Gastrocnemius medialis (tissue), 4 donors: ENCODE measurements around the gene GPR152. TPM values are rescaled to one million over a fixed set of nuclear protein-coding genes. Genes with fewer than 3 reads are reported as not detected.
"Not testable (repeated sequence)": the region's sequence is repeated elsewhere in the genome, so short reads cannot be mapped to it uniquely, and the experiment has no call there.

Source experiments
- ATAC-seq, 2 donors: fragments of 150-250 bp; one replicate each; pipeline ENCODE4 v1.9.1; 2016
- DNase-seq, 2 donors: peaks; one replicate each; pipeline ENCODE4 v3.0.0-alpha.2; 2019
- H3K27ac ChIP-seq, 4 donors: fragments of 200-600 bp; sonication (generic); 1 replicate in 1 of 4; 2 replicates in 3 of 4; pipeline ENCODE4 v1.5.1; 2016 to 2018; ENCODE audit warnings: mild to moderate bottlenecking in 2 of 4, moderate library complexity in 1 of 4
- H3K27me3 ChIP-seq, 3 donors: fragments of 200-600 bp; sonication (generic) in 2 of 3; 1 replicate in 1 of 3; 2 replicates in 2 of 3; pipeline versions ENCODE4 v1.5.1 to v1.6.0; 2016 to 2019; ENCODE audit warnings: mild to moderate bottlenecking in 1 of 3, moderate library complexity in 1 of 3
- H3K36me3 ChIP-seq, 2 donors: fragments of 200-600 bp; sonication (generic) in 1 of 2; one replicate each; pipeline ENCODE4 v1.5.1; 2017 to 2018
- H3K4me1 ChIP-seq, 2 donors: fragments of 200-600 bp; sonication (generic) in 1 of 2; one replicate each; pipeline ENCODE4 v1.5.1; 2016 to 2017; ENCODE audit warnings: mild to moderate bottlenecking in 2 of 2
- H3K4me3 ChIP-seq, 4 donors: fragments of 200-600 bp; sonication (generic) in 3 of 4; 1 replicate in 1 of 4; 2 replicates in 3 of 4; pipeline ENCODE4 v1.5.1; 2016 to 2019; ENCODE audit warnings: mild to moderate bottlenecking in 2 of 4
- H3K9me3 ChIP-seq, 3 donors: fragments of 200-600 bp; sonication (generic) in 2 of 3; 1 replicate in 1 of 3; 2 replicates in 2 of 3; pipeline ENCODE4 v1.5.1; 2016 to 2019
- POLR2A ChIP-seq, 2 donors: fragments of 450-650 bp; IDR thresholded peaks; one replicate each; pipeline ENCODE4 v1.6.1; 2017; ENCODE audit warnings: antibody characterized with exemption in 2 of 2, mild to moderate bottlenecking in 2 of 2, moderate library complexity in 2 of 2
- in situ Hi-C, 4 donors: fragments of 200-750 bp; cut with MboI; loops; one replicate each; pipeline versions ENCODE4 v1.15.0 to v1.8.0; 2017; ENCODE audit warnings: low sequenced_read_pairs in 4 of 4
- intact Hi-C: fragments of 100-400 bp; cut with DNase I; formaldehyde crosslinking; loops from one replicate; pipeline ENCODE4 v1.15.1; 2023; ENCODE audit warnings: low total_unique reads
- total RNA-seq, 4 donors: library from RNA; depleted of rRNA; stranded (reverse); fragments of >200 nt; gene quantifications; one replicate each; pipeline versions ENCODE4 v1.1.0 to v1.2.3, GENCODE V29; 2016
- TF ChIP-seq, protein P1 (sequence below), 5 experiments: fragments of 450-650 bp in 3 of 5; fragments of 200-600 bp in 2 of 5; sonication (generic) in 2 of 5; IDR thresholded peaks in 4 of 5; conservative IDR thresholded peaks in 1 of 5; 1 replicate in 4 of 5; 2 replicates in 1 of 5; pipeline ENCODE4 v1.5.1; 2016 to 2019; ENCODE audit warnings: antibody characterized with exemption in 5 of 5, mild to moderate bottlenecking in 3 of 5, moderate library complexity in 3 of 5

Gene GPR152
- total RNA-seq, 4 donors from 2014 or later: not detected

DNA sequence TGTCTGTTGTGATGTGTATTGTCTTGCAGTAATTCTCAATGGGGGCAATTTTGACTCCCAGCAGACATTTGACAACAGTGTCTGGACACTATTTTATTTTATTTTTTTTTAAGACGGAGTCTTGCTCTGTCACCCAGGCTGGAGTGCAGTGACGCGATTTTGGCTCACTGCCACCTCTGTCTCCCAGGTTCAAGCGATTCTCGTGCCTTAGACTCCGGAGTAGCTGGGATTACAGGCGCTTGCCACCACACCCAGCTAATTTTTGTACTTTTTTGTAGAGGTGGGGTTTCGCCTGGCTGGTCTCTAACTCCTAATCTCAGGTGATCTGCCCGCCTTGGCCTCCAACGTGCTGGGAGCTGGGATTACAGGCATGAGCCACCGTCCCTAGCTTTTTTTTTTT is 22.8 kb downstream of the GPR152 start:
- no peak for TF ChIP-seq POLR2A (IDR thresholded peaks at IDR 0.05)
- TF ChIP-seq, protein P1, sequence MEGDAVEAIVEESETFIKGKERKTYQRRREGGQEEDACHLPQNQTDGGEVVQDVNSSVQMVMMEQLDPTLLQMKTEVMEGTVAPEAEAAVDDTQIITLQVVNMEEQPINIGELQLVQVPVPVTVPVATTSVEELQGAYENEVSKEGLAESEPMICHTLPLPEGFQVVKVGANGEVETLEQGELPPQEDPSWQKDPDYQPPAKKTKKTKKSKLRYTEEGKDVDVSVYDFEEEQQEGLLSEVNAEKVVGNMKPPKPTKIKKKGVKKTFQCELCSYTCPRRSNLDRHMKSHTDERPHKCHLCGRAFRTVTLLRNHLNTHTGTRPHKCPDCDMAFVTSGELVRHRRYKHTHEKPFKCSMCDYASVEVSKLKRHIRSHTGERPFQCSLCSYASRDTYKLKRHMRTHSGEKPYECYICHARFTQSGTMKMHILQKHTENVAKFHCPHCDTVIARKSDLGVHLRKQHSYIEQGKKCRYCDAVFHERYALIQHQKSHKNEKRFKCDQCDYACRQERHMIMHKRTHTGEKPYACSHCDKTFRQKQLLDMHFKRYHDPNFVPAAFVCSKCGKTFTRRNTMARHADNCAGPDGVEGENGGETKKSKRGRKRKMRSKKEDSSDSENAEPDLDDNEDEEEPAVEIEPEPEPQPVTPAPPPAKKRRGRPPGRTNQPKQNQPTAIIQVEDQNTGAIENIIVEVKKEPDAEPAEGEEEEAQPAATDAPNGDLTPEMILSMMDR (IDR thresholded peaks at IDR 0.05 in 4 of 5, conservative IDR thresholded peaks at IDR 0.05 in 1 of 5): no peak
- Histone ChIP-seq H3K36me3 (peaks cover 0 to 46% of the 10 kb centered on the region in 2 donors), H3K4me1 (peaks cover 16 to 32% of the 10 kb centered on the region in 2 donors), H3K27ac (peak overlapping the region; percentile 94 to 98 (median 96)), H3K9me3 (no peaks in the 10 kb centered on the region), H3K4me3 (peak overlapping the region; percentile 92 to 100 (median 95)), H3K27me3 (no peaks in the 10 kb centered on the region)
- intact Hi-C loops (loop anchor here (2.0 to 10.0 kb wide), 4 partner anchors 38 to 1375 kb away; partner anchors contain the start of genes GSTP1, SF3B2 and TMEM134), in situ Hi-C loops (no loop called here)
- ATAC-seq: no peak
- DNase-seq: no peak

DNA sequence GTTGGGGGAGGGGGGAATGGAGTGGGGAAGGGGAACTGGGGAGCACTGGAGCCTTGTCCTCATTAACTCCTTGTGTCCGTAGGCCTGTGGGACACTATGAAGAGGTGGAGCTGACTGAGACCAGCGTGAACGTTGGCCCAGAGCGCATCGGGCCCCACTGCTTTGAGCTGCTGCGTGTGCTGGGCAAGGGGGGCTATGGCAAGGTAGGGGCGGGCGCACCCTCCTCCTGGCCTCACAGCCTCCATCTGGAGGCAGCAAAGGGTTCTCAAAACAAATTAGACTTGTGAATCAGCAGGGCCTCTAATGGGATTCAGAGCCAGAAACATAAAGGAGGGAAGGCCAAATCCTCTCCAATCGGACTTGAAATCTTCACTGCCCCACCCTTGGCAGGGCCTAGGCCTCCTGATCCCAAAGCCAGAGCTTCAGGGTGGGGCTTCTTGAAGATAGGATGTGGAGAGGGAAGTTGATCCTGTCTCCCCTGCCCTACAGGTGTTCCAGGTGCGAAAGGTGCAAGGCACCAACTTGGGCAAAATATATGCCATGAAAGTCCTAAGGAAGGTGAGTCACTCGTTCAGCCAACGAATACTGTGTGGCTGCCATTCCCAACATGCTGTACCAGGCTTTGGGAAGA is 23.4 kb downstream of the GPR152 start:
- DNase-seq (no peak), ATAC-seq (no peak)
- in situ Hi-C loops (no loop called here), intact Hi-C loops (loop anchor here (2.0 to 10.0 kb wide), 4 partner anchors 38 to 1374 kb away; partner anchors contain the start of genes GSTP1, SF3B2 and TMEM134)
- Histone ChIP-seq H3K4me1 (peaks cover 16 to 32% of the 10 kb centered on the region in 2 donors), H3K4me3 (peak overlapping the region; percentile 92 to 100 (median 95)), H3K9me3 (no peaks in the 10 kb centered on the region), H3K27ac (peak overlapping the region; percentile 94 to 98 (median 96)), H3K36me3 (peaks cover 0 to 40% of the 10 kb centered on the region in 2 donors), H3K27me3 (no peaks in the 10 kb centered on the region)
- TF ChIP-seq, protein P1 (IDR thresholded peaks at IDR 0.05 in 4 of 5, conservative IDR thresholded peaks at IDR 0.05 in 1 of 5): no peak
- TF ChIP-seq POLR2A (IDR thresholded peaks at IDR 0.05): no peak

DNA sequence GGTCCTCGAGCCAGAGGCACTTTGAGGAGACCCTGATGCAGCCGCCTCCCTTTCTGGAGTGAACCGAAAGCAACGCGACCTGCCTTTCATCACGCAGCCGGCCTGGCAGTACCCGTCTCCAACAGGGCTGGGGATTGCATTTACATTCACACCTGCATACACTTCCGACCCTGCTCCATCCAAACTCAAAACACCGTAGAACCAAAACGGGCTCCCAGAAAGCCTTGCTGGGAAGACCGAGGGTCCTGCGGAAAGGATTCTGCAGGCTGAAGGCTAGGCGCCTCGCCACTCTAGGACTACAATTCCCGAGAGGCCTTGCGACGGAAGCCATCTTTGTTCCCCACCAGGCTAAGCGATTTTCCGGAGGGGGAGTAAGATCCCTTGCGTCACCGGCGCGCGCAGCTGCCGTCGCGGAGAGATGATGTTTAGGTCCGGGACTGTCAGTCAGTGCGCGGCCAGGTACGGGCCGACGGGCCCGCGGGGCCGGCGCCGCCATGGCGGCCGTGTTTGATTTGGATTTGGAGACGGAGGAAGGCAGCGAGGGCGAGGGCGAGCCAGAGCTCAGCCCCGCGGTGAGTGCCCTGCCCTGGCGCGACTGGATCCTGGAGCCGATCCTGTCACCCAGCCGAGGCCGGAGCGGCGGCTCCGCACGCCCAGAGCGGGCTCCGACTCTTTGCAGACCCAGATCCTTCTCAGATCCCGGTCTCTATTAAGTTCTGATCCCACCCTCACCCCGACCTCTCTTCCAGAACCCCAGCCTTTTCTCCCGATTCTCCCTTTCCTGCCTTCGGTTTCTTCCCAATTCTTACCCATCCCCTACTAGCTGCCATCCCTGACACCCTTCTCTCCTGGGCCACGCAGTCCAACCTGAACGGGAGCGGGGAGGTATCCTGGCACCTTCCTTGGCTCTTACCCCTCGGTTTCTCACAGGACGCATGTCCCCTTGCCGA is 24.2 kb downstream of the GPR152 start, which contains the start of gene RPS6KB2:
Gene RPS6KB2 (plus strand): TSS at position 443 of the 950 bp plus-strand sequence. CDS start 52 bp downstream, at position 495.
- Histone ChIP-seq H3K36me3 (peaks cover 0 to 32% of the 10 kb centered on the region in 2 donors), H3K27me3 (no peaks in the 10 kb centered on the region), H3K27ac (peak within 1 kb of the TSS; percentile 94 to 98 (median 96)), H3K9me3 (no peaks in the 10 kb centered on the region), H3K4me3 (peak within 1 kb of the TSS; percentile 92 to 100 (median 95)), H3K4me1 (peaks cover 16 to 32% of the 10 kb centered on the region in 2 donors)
- in situ Hi-C loops (no loop called here), intact Hi-C loops (loop anchor here (2.0 to 10.0 kb wide), 4 partner anchors 39 to 1374 kb away; partner anchors contain the start of genes GSTP1, SF3B2 and TMEM134)
- ATAC-seq (peak; percentile 96 to 99), DNase-seq (peak; percentile 96 to 99)
- peak; percentile 95 to 98 for TF ChIP-seq POLR2A (IDR thresholded peaks at IDR 0.05)
- TF ChIP-seq, protein P1 (IDR thresholded peaks at IDR 0.05 in 4 of 5, conservative IDR thresholded peaks at IDR 0.05 in 1 of 5): no peak

DNA sequence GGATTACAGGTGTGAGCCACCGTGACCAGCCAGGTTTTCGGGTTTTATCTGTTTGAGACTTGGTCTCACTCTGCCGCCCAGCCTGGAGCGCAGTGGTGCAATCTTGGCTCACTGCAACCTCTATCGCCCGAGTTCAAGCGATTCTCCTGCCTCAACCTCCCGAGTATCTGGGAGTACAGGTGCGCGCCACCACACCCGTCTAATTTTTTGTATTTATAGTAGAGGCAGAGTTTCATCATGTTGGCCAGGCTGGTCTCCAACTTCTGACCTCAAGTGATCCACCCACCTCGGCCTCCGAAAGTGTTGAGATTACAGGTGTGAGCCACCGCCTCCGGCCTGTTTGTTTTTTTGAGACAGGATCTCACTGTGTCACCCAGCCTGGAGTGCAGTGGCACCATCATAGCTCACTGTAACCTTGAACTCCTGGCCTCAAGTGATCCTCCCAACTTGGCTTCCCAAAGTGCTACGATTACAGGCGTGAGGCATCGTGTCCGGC is 25.1 kb downstream of the GPR152 start:
- Histone ChIP-seq H3K4me3 (peak overlapping the region; percentile 92 to 100 (median 95)), H3K36me3 (peaks cover 0 to 23% of the 10 kb centered on the region in 2 donors), H3K4me1 (peaks cover 16 to 32% of the 10 kb centered on the region in 2 donors), H3K27ac (peak overlapping the region; percentile 94 to 98 (median 96))
- ATAC-seq, in situ Hi-C loops, H3K27me3 ChIP-seq, DNase-seq, H3K9me3 ChIP-seq: not testable (repeated sequence)
- intact Hi-C loops: loop anchor here (5.0 to 10.0 kb wide), 3 partner anchors 40 to 1373 kb away; partner anchors contain the start of genes GSTP1, SF3B2 and TMEM134
